GM04503 (cell line): ENCODE results near the gene RPP21.

Experiments
- DNase-seq: peaks from one replicate; pipeline ENCODE4 v3.0.0-alpha.2; 2012; ENCODE audit warnings: low read depth

RPP21 gene

GRCh38 chr6:30380464-30380863, 35.5 kb downstream of the RPP21 start:
- DNase-seq: no peak

GRCh38 chr6:30386166-30386565, 41.2 kb downstream of the RPP21 start:
- no peak for DNase-seq

- no peak for DNase-seq
Observed at GRCh38 chr6:30391240-30391639, 46.3 kb downstream of the RPP21 start.

GRCh38 chr6:30394139-30394538, 49.2 kb downstream of the RPP21 start:
- no peak for DNase-seq
